Heart left ventricle (tissue), 13 donors: Measurements from ENCODE around the gene STAT3.

Experiments
- CTCF ChIP-seq, 12 donors: fragments of 200-600 bp; sonication (generic) in 4 of 12; IDR thresholded peaks; one replicate each; pipeline versions ENCODE4 v1.5.0 to v1.8.0; 2018 to 2022; ENCODE audit warnings: antibody characterized with exemption in 12 of 12, mild to moderate bottlenecking in 5 of 12
- POLR2A ChIP-seq, 2 donors: fragments of 450-650 bp; IDR thresholded peaks; one replicate each; pipeline ENCODE4 v1.6.1; 2017; ENCODE audit warnings: antibody characterized with exemption in 2 of 2, mild to moderate bottlenecking in 2 of 2, moderate library complexity in 2 of 2
- donor health status: ischemic (EF 13 %, LVEDD 7.1; RV severe dilation, severe dysfunction).
- donor health status: DM: no; HTN: yes; CAD: no.
- donor health status: DM: no; HTN: no; CAD: no.
- donor health status: ischemic (EF 25% LVEDD 6.9; RV normal size, moderate dysfunction).
- donor health status: ischemic (EF 25% LVEDD 5.7; RV mildly dilated, moderate dysfunction).
- donor health status: ischemic (EF 35%, LVEDD 5.7; RV mildly dilated, moderate dysfunction).
- donor health status: nonischemic (EF 11% LVEDD 7.7; RV severe dilation, severe dysfunction).
- donor health status: DM: yes; HTN: yes; CAD: no.
- donor health status: PGD.
- donor health status: ischemic (EF 29% LVEDD 5.4; RV normal size, mild dysfunction).
- donor health status: nonischemic (EF 23%, LVEDD 6.1; RV moderate dilation, normal function).

- TF ChIP-seq CTCF (IDR thresholded peaks at IDR 0.05) (no peak), POLR2A (IDR thresholded peaks at IDR 0.05) (no peak)
Observed at GRCh38 chr17:42274253-42274542, 114.0 kb downstream of the STAT3 start.
